NCI-H128 (cell line): Measurements from ENCODE around the gene RPRD1B.

Experiments used
- DNase-seq: peaks from one replicate; lab custom pipeline; 2025; ENCODE audit not compliant: unreplicated experiment; lab: John Stamatoyannopoulos, UW

RPRD1B gene

GRCh38 chr20:38072898-38073297 is 39.4 kb downstream of the RPRD1B start:
- DNase-seq: no peak

- DNase-seq: no peak
Observed at GRCh38 chr20:38073307-38074071, 39.9 kb downstream of the RPRD1B start.

- no peak for DNase-seq
Observed at GRCh38 chr20:38075161-38075998, 41.8 kb downstream of the RPRD1B start.

GRCh38 chr20:38076548-38076947 is 43.0 kb downstream of the RPRD1B start:
- DNase-seq: no peak

GRCh38 chr20:38078084-38078483 is 44.5 kb downstream of the RPRD1B start:
- no peak for DNase-seq

GRCh38 chr20:38079353-38079752 is 45.8 kb downstream of the RPRD1B start:
- DNase-seq: no peak

GRCh38 chr20:38081575-38081974 is 48.0 kb downstream of the RPRD1B start:
- DNase-seq: no peak

GRCh38 chr20:38082894-38083293 is 49.3 kb downstream of the RPRD1B start:
- DNase-seq: no peak

- DNase-seq: no peak
Observed at GRCh38 chr20:38083338-38084048, 49.9 kb downstream of the RPRD1B start.

- no peak for DNase-seq
Observed at GRCh38 chr20:38084425-38084951, 50.9 kb downstream of the RPRD1B start.

GRCh38 chr20:38085026-38085425 is 51.5 kb downstream of the RPRD1B start:
- DNase-seq: no peak

GRCh38 chr20:38089500-38089899 is 56.0 kb downstream of the RPRD1B start:
- DNase-seq: no peak

GRCh38 chr20:38090061-38090460 is 56.5 kb downstream of the RPRD1B start:
- no peak for DNase-seq

GRCh38 chr20:38091441-38092216 is 58.1 kb downstream of the RPRD1B start:
- no peak for DNase-seq

GRCh38 chr20:38092260-38092857 is 58.8 kb downstream of the RPRD1B start:
- DNase-seq: no peak

- no peak for DNase-seq
Observed at GRCh38 chr20:38092915-38093314, 59.4 kb downstream of the RPRD1B start.

GRCh38 chr20:38093641-38094077 is 60.1 kb downstream of the RPRD1B start:
- DNase-seq: no peak

GRCh38 chr20:38094373-38094891 is 60.9 kb downstream of the RPRD1B start:
- no peak for DNase-seq

- DNase-seq: no peak
Observed at GRCh38 chr20:38095017-38095686, 61.6 kb downstream of the RPRD1B start.
